NOMO-1 treated with dmso at 0.1 percent for 144 hours (cell line): ENCODE results near the gene RNFT2.

Experiments
- DNase-seq: peaks from one replicate; lab custom pipeline; 2025; ENCODE audit not compliant: unreplicated experiment; lab: John Stamatoyannopoulos, UW

RNFT2 gene, protein sequence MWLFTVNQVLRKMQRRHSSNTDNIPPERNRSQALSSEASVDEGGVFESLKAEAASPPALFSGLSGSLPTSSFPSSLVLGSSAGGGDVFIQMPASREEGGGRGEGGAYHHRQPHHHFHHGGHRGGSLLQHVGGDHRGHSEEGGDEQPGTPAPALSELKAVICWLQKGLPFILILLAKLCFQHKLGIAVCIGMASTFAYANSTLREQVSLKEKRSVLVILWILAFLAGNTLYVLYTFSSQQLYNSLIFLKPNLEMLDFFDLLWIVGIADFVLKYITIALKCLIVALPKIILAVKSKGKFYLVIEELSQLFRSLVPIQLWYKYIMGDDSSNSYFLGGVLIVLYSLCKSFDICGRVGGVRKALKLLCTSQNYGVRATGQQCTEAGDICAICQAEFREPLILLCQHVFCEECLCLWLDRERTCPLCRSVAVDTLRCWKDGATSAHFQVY

GRCh38 chr12:116737774-116738657, at the start of gene RNFT2, which contains the start of gene SPRING1:
RNFT2 (plus strand) TSS chr12:116738315; CDS start chr12:116740498, 2,183 bp downstream.
SPRING1 (minus strand) TSS chr12:116738069; CDS start chr12:116737900, 169 bp downstream.
- peak; percentile 99 for DNase-seq

DNA sequence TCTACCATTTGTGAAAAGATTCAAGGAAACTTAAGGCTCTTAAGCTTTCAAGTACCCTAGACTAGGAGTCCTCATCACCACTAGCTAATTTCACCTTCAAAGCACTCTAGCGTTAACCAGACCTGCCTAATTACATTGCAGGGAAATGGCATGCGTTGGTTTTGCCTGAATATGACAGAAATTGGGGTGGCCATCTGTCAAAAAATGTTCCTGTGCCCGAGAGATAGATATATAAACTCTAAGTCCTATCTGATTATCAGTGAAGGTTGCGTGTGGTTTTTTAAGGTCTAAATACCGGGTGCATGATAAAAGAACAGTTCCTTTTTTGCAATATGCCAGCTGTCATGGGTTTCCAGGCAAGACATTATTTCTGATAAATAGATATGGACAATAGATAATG, 48.6 kb upstream of the RNFT2 start:
- DNase-seq, result peak; percentile 39

GRCh38 chr12:116689979-116690744, 48.0 kb upstream of the RNFT2 start:
- peak; percentile 48 for DNase-seq

DNA sequence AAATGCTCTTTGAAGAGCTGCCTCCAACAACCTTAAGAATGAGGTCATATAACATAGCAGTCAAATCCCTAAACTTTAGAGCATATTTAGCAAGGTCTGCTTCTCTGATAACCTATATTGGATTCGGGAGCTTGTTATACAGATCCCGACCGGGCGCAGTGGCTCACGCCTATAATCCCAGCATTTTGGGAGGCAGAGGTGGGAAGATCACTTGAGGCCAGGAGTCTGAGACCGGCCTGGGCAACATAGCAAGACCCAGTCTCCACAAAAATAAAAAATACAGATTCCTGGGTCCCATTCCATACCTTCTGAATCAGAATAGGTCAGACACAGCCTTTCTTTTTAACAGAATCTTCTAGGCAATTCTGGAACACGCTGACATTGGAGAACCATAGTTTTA, 46.9 kb upstream of the RNFT2 start:
- DNase-seq, result no peak

GRCh38 chr12:116691636-116692035, 46.5 kb upstream of the RNFT2 start:
- no peak for DNase-seq

DNA sequence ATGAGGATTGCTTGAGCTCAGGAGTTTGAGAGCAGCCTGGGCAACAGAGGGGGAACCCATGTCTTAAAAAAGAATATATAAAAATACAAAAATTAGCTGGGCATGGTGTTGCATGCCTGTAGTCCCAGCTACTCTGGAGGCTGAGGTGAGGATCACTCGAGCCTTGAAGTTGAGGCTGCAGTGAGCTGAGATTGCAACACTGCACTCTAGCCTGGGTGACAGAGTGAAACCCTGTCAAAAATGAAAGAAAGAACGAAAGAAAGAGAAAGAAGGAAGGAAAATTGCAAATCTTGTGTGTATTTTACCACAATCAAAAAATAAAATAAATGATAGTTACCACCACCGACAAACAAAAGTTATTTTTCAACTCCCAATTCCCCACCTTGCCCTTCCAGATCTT, 45.5 kb upstream of the RNFT2 start:
- DNase-seq, result no peak

GRCh38 chr12:116693286-116694227, 44.6 kb upstream of the RNFT2 start:
- no peak for DNase-seq

DNA sequence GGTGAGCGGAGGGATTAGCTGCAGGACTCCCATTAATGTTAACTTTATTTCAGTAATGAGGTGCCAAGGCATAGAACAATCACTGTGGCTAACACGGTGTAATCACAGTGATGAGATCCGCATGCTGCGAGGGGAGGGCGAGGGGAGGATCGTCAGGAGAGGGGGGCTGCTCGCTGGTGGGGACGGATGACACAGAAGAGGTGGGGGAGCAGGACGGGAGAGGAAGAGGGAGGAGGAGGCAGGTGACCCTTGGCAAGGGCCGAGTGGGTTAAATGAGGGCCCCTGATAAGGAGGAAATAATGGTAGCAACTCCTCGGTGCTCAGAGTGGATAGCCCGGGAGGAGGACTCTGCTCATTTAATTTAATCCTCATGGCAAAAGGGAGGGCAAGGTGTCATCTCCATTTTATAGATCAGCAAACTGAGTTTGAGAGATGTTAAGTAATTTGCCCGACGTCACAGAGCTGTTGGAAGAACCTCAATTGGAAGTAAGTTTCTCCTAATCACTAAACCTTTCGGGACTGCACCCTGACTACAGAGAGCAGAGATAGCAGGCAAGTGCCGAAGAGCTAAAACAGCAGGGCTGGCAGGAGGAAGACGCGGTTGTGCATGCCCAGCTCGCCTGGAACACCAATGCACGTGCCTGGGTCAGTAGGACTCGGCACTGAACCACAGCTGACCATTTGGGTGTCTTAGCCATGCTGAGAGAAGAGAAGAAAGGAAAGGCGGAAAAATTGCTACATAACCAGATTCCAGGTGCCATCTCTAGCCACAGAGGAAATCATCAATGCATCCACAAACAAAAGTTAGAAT, 43.3 kb upstream of the RNFT2 start:
- no peak for DNase-seq

GRCh38 chr12:116695464-116695725, 42.7 kb upstream of the RNFT2 start:
- DNase-seq, result no peak

DNA sequence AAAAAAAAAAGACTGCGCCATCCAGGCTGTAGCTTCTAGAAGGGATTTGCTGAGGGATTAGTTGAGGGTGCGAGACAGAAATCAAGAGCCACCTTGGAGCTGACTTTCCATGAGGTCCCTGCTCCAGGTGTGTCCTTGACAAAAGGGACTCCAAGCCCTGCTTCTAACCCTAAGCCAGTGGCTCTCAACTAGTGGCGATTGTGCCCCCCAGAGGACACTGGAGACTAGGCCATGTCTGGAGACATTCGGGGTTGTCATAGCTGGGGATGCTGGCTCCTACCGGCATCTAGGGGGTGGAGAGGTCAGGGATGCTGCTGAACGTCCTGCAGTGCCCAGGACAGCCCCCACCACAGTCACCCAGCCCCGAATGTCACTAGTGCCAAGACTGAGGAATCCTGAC, 40.8 kb upstream of the RNFT2 start:
- peak; percentile 29 for DNase-seq

- no peak for DNase-seq
Observed at GRCh38 chr12:116697716-116698115, 40.4 kb upstream of the RNFT2 start.

- DNase-seq, result no peak
Observed at GRCh38 chr12:116698116-116698515, 40.0 kb upstream of the RNFT2 start.

DNA sequence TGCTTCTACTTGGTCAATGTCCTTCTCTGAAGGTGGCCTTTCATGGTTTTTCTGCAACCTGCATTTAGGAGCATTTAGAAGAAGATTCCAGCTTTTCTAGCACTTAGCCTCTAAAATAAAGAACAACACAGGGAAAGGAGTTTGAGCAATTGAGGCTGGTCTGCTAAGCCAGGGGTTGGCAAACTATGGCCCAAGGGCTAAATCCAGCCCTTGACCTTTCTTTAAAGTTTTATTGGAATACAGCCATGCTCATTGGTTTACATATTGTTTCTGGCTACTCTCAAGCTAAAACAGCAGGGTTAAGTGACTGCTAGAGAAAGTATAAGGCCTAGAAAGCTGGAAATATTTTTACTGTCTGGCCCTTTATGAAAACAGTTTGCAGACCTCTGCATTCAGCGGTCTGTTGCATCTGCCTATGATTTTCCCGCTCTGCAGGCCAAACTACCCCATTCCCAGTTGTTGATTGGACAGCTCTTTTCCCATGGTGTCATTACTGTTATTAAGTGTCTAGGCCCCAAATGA, 39.5 kb upstream of the RNFT2 start:
- no peak for DNase-seq

DNA sequence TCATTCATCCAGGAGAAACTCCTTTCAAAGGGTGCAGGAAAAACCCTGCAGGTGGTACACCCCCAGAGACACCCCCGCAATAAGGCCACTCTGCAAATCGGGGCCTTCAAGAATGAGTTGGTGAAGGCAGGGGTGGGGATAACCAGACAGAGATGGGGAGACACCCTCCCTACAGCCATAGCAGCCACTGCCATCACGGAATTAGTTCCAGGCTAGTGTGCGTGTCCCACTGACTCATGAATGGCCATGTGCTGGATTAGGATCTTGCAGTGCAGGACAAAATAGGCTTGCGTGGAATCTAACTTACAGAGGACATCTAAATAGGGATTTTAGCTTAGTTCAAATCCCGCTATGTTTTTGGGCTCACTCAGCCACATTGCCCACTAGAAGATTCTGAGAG, 38.0 kb upstream of the RNFT2 start:
- no peak for DNase-seq

DNA sequence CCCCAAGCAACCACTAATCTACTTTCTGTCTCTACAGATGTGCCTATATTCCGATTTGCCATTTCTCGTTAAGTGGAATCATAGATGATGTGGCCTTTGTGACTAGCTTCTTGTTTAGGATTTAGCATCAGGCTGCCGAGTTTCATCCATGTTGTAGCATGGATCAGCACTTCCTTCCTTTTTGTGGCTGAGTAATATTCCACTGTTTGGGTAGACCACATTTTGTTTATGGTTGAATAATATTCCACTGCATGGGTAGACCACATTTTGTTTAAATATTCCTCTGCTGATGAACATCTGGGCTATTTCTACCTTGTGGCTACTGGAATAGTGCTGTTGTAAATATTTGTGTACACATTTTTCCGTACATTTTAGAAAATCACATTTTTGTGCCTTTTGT, 36.7 kb upstream of the RNFT2 start:
- no peak for DNase-seq

- DNase-seq, result peak; percentile 18
Observed at GRCh38 chr12:116703214-116703795, 34.8 kb upstream of the RNFT2 start.

DNA sequence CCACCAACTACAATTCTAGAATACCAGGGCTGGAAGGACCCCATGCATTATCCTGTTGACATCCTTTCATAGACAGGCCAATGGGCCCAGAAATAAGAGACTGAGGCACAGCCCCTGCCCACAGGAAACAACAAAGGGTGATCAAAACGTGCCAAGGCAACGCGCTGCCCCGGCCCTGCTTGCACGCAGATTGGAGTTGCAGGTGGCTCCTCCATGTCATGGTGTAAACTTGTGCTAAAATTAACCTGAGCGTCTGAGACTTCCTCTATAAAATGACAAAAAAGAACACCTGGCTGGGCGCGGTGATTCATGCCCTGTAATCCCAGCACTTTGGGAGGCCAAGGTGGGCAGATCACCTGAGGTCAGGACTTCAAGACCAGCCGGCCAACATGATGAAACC, 30.4 kb upstream of the RNFT2 start:
- no peak for DNase-seq

DNA sequence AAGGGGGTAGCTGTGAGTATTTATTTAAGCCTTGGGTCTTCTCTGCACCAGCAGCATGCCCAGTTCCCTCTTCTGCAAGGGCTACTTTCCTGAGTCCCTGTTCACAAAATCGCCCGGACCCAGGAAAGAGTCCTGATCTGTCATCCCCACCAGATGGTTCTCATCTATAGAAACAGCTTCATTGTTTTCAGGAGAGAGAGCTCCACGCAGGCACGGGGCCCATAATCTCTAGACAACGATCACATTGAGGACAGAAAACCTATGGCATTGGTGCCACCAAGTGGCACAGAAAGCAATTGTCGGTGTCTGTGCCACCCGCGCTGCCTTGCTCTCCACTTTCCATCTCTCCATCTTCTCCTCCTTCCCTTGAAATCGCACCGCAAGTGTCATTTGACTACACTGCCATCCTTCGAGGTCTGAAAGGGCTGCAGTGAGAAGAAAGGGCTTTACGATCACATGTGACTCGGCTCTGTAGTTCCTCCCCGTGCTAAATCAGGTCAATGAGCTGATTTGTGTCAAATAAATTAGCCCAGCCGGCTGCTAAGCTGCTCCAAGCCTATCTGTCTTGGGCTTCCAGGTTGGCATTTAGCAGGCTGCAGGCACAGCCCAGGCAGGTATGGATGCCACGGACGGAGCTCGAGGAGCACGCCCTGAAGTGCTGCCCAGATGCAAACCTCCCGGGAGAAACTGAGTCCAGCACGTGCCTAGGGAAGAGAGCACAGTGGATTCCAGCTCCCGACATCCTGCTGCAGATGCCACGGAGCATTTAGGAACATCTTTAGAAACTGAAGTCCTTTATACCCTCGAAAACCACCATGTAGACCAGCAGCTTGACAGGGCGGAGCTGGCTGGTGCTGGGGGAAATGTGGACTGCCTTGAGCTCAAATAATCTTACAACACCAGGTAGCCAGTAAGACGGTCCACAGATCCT, 29.0 kb upstream of the RNFT2 start:
- peak; percentile 25 for DNase-seq
